Activated CD8-positive, alpha-beta memory T cell treated with anti-CD3 and anti-CD28 coated beads, Interleukin-2, amount 50 U/mL, for 1 hour (primary cell): ENCODE data around the gene NFIA.

Experiments used
- DNase-seq: peaks from one replicate; pipeline ENCODE4 v3.0.0-alpha.2; 2020; ENCODE audit errors: extremely low read depth

NFIA gene

GRCh38 chr1:61247051-61247825 is 164.9 kb downstream of the NFIA start:
- DNase-seq = no peak

GRCh38 chr1:61247881-61248752 is 165.8 kb downstream of the NFIA start:
- DNase-seq = no peak

- DNase-seq = no peak
These were observed 168.6 kb downstream of the NFIA start for GRCh38 chr1:61250933-61251332.

DNA sequence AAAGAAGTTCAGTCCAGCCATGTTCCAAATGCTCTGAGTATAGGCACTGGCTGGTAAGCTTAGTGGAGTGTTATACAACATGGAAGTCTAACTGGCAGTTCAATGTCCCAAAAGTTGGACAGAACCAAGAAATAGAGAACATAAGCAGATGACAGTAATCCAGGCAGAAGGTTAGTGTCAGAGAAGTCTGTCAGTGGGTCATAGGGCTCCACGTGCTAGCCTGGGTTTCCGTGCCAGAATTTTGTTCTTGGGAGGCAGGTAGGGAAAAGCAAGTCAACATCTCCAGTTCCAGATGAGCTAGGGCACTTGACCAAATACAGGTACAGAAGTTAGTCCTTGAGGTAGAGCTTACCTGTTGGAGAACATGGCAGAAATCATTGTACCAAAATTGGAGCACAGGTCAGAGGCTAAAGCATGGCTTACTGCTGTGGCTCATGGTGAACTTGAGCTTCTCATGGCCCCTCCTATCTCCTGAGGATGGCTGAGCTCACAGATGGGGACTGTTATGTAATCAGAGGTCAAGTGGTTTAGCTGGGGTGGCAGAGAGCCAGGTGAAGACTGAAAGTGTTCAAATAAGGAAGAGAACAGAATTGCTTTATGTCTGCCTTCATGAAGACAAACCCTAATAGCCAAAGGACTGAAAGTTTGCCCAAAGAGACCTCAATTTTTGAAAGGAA is 170.8 kb downstream of the NFIA start:
- DNase-seq = no peak

DNA sequence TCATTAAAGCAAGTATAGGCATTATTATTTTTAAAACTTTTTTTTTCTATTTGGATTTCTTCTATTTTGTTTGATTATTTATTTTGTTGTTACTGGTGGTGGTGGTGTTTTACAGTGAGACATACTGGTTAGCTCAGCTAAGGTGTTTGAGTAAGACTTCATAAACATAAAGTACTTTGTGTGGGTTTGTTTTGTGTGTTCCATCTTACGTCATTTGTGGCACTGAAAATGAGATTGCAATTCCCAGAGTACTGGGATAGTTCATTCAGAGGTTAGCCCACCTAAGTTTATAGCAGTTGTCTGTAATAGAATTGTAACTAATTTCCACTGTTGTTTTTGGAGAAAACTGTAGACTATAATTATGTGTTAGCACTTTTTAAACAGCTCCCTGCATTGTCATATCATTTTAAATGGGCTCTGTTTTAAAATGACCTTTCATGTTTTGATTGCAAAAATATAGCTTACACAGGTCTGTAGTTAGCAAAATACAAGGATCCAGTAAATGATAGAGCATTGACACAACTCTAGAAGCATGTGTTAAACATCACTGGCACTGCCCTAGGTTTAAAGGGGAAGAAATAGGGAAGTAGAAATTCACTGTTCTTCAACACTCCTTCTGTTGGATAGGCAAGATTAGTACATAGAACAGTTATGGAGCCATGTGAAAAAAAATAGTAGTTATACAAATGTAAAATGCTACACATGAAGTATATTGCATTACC is 171.7 kb downstream of the NFIA start:
- no peak for DNase-seq

DNA sequence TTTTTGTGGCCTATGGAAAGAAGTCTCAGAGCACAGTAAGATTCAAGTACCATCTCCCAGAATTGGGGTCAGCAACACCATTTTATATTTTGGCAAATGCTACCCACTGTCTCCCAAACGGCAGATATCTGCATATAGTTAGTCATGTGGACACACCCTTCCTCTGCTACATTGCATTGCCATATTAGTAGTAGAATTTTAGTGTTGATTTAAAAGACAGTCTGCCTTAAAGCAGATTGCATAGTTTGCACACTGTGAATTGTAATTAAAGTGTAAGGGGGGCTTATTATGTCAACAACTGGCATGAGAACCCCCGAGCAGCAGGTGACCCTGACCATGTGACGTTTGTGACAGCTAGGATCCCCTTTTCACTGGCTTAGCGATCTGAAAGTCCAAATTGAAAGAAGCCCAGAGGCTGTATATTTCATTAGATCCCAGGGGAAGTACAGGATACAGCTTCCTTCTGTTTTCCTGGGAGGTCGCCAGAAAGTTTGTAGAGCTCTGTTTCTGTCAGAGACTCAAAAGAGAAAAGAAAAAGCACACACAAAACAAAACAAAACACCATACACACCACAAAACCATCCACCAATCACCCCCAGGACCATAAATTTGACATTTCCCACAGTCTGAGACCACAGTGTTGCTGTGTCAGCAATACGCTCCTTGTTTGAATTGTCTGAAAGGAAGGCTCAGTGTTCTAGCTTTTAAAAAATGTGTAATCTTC is 172.4 kb downstream of the NFIA start:
- DNase-seq = no peak

DNA sequence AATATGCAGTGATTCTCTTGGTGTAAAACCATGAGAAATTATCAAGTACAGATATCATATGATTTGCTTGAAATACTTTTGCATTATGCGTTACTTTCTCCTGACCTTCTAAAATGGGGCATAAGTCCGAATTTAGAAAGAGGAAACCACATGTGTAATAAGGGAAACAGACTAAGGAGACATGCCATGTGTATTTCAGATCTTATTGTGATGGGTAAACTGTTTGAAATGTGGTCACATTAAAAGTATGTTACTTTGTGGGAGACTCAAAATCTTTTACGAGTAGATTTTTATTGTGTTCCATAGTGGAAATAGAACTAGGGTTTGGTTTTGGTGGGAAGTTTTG is 173.0 kb downstream of the NFIA start:
- DNase-seq = no peak

- no peak for DNase-seq
These were observed 177.2 kb downstream of the NFIA start for GRCh38 chr1:61259379-61260148.

GRCh38 chr1:61260171-61260570 is 177.8 kb downstream of the NFIA start:
- no peak for DNase-seq

DNA sequence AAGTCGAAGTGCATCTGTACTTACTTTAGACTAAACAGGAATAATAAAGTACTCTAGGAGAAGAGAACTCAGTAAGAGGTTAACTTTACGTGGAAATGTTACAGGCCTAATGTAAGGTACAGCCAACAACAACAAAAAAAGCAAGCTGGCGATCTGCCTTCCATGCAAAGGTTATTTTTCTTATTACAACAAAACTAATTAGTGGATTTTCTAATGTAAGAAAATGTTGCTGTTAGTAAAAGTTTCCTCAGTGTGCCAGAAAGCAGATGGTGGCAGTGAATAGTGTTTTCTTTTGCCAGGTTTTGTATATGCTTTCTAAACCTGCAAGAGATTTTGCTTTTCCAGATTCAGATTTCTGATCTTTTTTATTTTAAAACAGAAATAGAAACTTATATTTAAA is 179.2 kb downstream of the NFIA start:
- no peak for DNase-seq

GRCh38 chr1:61263905-61264824 is 181.8 kb downstream of the NFIA start:
- DNase-seq = no peak

DNA sequence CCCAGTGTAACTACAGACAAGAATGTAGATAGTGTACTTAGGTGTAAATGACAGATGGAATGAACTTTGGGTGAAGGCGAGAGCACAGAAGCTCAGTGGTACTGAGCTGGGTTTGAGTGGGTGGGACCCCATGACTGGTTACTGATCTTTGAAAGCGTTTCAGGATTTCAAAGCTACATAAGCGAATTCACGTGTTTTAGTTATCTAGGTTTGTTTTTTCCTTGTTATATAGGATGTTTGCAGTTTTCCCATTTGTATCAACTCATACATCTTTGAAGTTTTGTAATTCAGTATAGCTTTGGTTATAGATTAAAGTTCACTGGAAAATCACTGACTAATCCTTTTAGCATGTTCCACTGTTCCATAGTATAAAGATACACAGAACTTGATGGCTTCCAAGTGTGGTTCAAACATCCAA is 182.5 kb downstream of the NFIA start:
- no peak for DNase-seq

GRCh38 chr1:61265665-61266064 is 183.3 kb downstream of the NFIA start:
- DNase-seq = no peak

DNA sequence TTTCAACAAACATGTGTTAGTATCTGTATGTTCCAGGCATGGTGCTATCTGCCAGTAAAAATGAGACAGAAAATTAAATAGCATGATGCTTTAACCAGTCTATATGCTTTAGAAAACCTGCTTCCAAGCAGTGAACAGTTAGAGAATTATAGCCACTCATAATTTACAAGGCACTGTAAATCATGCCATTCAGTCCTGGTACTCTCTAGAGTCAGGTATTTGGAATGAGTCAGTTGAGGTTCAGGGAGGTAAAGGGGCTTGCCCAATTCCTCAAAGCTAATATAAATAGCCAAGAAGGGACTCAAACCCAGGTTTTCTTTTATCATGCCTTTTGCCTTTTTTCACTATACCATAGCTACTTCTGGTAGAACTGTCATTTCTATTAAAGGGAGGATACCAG is 184.4 kb downstream of the NFIA start:
- DNase-seq = no peak

DNA sequence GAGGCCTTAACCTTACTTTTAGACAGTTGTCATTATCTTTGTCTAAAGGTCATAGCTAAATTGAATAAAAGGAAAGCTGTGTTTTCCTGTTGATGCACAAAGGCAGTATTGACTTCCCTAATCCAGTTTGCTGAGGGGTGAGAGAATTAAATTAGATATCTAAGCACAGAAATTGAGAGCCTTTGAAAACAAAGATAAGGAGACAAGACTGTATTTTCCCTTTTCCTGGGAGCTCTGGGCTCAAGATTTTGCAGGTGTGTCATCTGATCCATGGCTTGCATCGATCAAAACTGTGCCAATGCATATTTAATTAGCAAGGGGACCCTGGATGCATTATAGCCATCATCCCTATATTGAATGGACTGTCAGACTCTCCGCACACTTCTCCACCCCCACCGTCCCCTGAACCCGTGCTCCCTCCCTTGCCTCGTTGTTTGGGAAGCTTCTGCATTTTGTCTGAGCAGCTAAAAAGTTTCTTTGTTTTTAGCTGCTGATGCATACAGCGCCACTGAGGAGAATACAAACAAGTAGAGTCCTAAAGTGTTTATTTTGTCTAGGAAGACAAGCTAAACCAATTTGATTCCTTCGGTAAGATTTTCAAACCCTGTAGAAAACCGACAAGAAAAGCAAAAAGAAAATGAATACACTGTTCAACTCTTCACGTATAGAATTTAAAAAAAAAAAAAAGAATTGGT is 186.3 kb downstream of the NFIA start:
- DNase-seq = no peak

- DNase-seq = no peak
These were observed 187.2 kb downstream of the NFIA start for GRCh38 chr1:61269602-61270001.

DNA sequence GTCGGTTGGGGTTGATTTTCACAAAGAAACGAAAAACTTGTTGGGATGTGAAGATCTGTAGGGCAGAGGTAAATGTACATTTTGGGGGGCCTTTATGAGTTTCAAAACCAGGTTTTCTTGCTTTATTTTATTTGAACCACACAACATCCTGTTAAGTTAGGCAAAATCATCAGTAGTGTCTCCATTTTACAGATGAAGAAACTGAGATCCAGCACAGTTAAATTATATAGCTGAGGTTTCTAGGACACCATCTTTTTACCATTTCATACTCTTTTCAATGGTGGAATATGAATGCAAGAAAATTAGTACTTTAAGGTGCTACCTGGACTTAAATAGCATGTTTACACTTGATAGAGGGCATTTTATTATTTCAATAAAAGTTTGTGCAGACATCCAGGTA is 187.7 kb downstream of the NFIA start:
- no peak for DNase-seq

GRCh38 chr1:61270761-61271411 is 188.5 kb downstream of the NFIA start:
- no peak for DNase-seq
